Endothelial cell (in vitro differentiated cells): ENCODE data around the gene CLPTM1. TPM values are rescaled to one million over a fixed set of nuclear protein-coding genes. Genes with fewer than 3 reads are reported as not detected.

Experiments used
- DNase-seq: peaks from one replicate; pipeline ENCODE4 v3.0.0; 2021; ENCODE audit warnings: low spot score
- H3K27ac Mint-ChIP-seq: one replicate; pipeline ENCODE4 v1.8.0; 2021; ENCODE audit warnings: mixed read lengths, inconsistent platforms; ENCODE audit not compliant: unreplicated experiment
- H3K27me3 Mint-ChIP-seq: one replicate; pipeline ENCODE4 v1.8.0; 2021; ENCODE audit warnings: mild to moderate bottlenecking, moderate library complexity, mixed read lengths, inconsistent platforms; ENCODE audit not compliant: unreplicated experiment
- H3K36me3 Mint-ChIP-seq: one replicate; pipeline ENCODE4 v1.8.0; 2021; ENCODE audit warnings: mild to moderate bottlenecking, low read depth, mixed read lengths, inconsistent platforms; ENCODE audit not compliant: unreplicated experiment
- H3K4me1 Mint-ChIP-seq: one replicate; pipeline ENCODE4 v1.8.0; 2021; ENCODE audit warnings: mild to moderate bottlenecking, mixed read lengths, inconsistent platforms; ENCODE audit not compliant: unreplicated experiment
- H3K4me3 Mint-ChIP-seq: one replicate; pipeline ENCODE4 v1.8.0; 2021; ENCODE audit warnings: mild to moderate bottlenecking, mixed read lengths, inconsistent platforms; ENCODE audit not compliant: unreplicated experiment
- H3K9me3 Mint-ChIP-seq: one replicate; pipeline ENCODE4 v1.8.0; 2021; ENCODE audit warnings: mixed read lengths, inconsistent platforms; ENCODE audit not compliant: unreplicated experiment
- total RNA-seq: library from RNA; stranded (reverse); fragmentation: NEBNext Ultra II Directional; extraction: Animal tissue kit (Norgen Biotek cat#: 25700); gene quantifications from one replicate; pipeline ENCODE4 v1.2.1, GENCODE V29; 2021; ENCODE audit not compliant: unreplicated experiment
- TF ChIP-seq, protein P1 (sequence below): fragments of 200-600 bp; sonication (generic); IDR thresholded peaks from one replicate; pipeline ENCODE4 v1.5.0; 2021; ENCODE audit warnings: antibody characterized with exemption; ENCODE audit not compliant: unreplicated experiment

Gene CLPTM1
- total RNA-seq, 1 donor from 2014 or later: 144 TPM

GRCh38 chr19:44931541-44931940, 23.6 kb upstream of the CLPTM1 start:
- Mint-ChIP-seq H3K27ac (no peak overlapping the region), H3K9me3 (no peaks in the 10 kb centered on the region), H3K27me3 (peaks cover 6% of the 10 kb centered on the region), H3K36me3 (no peaks in the 10 kb centered on the region), H3K4me3 (no peak overlapping the region), H3K4me1 (peaks cover 4% of the 10 kb centered on the region)
- DNase-seq: no peak
- TF ChIP-seq, protein P1, sequence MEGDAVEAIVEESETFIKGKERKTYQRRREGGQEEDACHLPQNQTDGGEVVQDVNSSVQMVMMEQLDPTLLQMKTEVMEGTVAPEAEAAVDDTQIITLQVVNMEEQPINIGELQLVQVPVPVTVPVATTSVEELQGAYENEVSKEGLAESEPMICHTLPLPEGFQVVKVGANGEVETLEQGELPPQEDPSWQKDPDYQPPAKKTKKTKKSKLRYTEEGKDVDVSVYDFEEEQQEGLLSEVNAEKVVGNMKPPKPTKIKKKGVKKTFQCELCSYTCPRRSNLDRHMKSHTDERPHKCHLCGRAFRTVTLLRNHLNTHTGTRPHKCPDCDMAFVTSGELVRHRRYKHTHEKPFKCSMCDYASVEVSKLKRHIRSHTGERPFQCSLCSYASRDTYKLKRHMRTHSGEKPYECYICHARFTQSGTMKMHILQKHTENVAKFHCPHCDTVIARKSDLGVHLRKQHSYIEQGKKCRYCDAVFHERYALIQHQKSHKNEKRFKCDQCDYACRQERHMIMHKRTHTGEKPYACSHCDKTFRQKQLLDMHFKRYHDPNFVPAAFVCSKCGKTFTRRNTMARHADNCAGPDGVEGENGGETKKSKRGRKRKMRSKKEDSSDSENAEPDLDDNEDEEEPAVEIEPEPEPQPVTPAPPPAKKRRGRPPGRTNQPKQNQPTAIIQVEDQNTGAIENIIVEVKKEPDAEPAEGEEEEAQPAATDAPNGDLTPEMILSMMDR: no peak

DNA sequence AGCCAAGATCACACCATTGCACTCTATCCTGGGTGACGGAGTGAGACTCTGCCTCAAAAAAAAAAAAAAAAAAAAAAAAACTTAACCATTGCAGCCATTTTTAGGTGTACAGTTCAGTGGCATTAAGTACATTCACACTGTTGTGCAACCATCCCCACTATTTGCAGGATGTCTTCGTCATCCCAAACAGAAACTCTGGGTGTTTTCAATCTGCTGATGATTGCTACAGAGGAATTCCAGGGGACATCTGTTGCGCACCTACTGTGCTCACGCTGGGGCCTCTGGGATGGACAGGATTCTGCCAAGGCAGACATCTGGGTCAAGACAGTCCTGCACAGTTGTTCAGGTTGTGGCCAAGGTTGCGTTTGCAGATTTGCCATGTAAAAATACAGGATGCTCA, 15.5 kb upstream of the CLPTM1 start:
- H3K36me3 Mint-ChIP-seq: no peaks in the 10 kb centered on the region
- no peak overlapping the region for H3K27ac Mint-ChIP-seq
- H3K9me3 Mint-ChIP-seq: no peaks in the 10 kb centered on the region
- no peaks in the 10 kb centered on the region for H3K4me1 Mint-ChIP-seq
- DNase-seq: no peak
- TF ChIP-seq, protein P1: no peak
- no peak overlapping the region for H3K4me3 Mint-ChIP-seq
- peaks cover 2% of the 10 kb centered on the region for H3K27me3 Mint-ChIP-seq

DNA sequence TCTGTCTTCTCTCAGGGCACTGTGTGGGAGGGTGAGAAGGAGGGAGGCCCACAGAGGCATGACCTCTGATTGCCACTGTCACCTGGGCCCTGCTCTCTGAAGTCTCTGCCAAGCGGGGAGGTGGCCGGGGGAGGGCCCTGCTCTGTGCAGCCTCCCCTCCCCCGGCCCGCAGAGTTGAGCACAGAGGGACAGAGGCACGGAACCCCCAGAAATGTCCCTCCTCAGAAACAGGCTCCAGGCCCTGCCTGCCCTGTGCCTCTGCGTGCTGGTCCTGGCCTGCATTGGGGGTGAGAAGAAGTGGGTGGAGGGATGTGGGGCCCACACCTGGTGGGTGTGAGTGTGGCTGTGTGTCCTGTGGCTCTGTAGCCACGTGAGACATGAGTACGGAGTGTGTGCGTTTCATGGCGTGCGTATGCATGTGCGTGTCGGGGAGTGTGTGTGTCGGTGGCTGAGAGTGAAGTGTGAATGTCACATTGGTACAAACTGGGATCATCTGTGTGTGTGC, 13.1 kb upstream of the CLPTM1 start, which contains the start of gene APOC4:
TSS of gene APOC4 (plus strand) at position 171 of the 505 bp plus-strand sequence. CDS start at position 212, 41 bp downstream.
- DNase-seq: no peak
- H3K9me3 Mint-ChIP-seq: no peaks in the 10 kb centered on the region
- H3K27me3 Mint-ChIP-seq: peaks cover 2% of the 10 kb centered on the region
- no peaks in the 10 kb centered on the region for H3K36me3 Mint-ChIP-seq
- TF ChIP-seq, protein P1: no peak
- H3K27ac Mint-ChIP-seq: no peak within 1 kb of the TSS
- no peaks in the 10 kb centered on the region for H3K4me1 Mint-ChIP-seq
- no peak within 1 kb of the TSS for H3K4me3 Mint-ChIP-seq

- no peak overlapping the region for H3K27ac Mint-ChIP-seq
- H3K9me3 Mint-ChIP-seq: no peaks in the 10 kb centered on the region
- peaks cover 2% of the 10 kb centered on the region for H3K27me3 Mint-ChIP-seq
- no peaks in the 10 kb centered on the region for H3K36me3 Mint-ChIP-seq
- no peak overlapping the region for H3K4me3 Mint-ChIP-seq
- no peaks in the 10 kb centered on the region for H3K4me1 Mint-ChIP-seq
- DNase-seq: no peak
- TF ChIP-seq, protein P1: no peak
Observed at GRCh38 chr19:44943801-44944249, 11.4 kb upstream of the CLPTM1 start.

- no peaks in the 10 kb centered on the region for H3K36me3 Mint-ChIP-seq
- H3K9me3 Mint-ChIP-seq: no peaks in the 10 kb centered on the region
- H3K27me3 Mint-ChIP-seq: peaks cover 3% of the 10 kb centered on the region
- H3K4me3 Mint-ChIP-seq: no peak overlapping the region
- TF ChIP-seq, protein P1: no peak
- no peak overlapping the region for H3K27ac Mint-ChIP-seq
- DNase-seq: no peak
- no peaks in the 10 kb centered on the region for H3K4me1 Mint-ChIP-seq
Observed at GRCh38 chr19:44947041-44947581, 8.1 kb upstream of the CLPTM1 start.
